GM21825 (cell line): ENCODE results near the gene GSC2.

Experiments used
- ATAC-seq: cut with Tn5 transposase; IDR thresholded peaks from one replicate; pipeline ENCODE4 v1.9.1; 2021; ENCODE audit warnings: mild to moderate bottlenecking, moderate library complexity; ENCODE audit not compliant: unreplicated experiment

GSC2 gene

DNA sequence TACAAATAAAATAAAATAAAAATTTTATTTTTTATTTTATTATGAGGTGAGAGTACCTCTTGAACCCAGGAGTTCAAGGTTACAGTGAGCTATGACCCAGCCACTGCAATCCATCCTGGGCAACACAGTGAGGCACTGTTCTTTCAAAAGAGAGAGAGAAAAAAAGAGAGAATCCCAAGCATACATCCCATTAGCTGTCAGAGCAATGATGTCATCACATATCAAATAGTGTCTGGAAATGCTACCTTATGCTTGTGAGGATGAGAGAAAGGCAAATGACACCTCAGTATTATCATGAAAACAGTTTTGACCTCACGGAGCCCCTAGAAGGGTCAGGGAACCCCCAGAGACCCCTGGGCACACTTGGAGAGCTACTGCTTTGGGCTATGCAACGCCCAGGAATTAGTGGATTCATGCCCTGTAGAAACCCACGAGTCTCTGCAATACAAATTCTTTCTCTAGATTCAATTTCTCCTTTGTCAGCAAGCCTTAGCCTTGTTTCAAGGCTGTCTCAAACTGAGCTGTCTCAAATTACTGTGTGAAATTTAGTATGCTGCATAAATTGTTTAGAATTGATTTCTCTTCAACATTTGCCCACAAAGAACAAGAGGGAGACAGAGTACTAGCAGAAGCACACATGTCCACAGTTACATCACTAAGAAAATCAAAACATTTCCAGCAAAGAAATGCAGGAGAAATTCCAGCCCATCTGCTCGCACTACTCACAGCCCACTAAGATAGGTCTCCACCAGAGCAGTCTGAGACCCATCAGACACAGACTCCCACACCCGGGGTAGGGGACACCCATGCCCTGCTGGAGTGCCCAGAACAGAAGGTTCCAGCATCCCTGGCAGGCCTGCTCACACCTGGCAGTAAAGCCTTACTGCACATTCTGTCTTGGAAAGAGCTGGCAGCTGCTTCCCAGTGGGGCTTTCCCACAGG is 45.9 kb downstream of the GSC2 start:
- no peak for ATAC-seq

DNA sequence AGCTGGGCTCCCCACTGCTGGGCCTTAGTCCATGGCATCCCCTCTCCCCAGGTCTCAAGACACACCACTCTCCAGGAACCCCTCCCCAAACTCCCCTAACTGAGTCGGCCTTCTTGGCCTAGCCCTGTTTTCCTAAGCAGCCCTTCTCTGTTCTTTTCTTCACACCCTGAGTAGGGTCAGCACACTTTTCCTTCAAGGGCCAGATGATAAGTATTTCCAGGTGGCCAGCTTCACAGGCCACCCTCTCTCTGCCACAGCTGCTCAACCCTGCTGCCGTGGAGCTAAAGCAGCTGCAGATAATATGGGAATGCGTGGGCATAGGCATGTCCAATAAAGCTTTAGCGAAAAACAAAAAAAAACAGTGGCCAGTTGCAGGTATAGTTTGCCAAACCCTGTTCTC is 51.9 kb downstream of the GSC2 start:
- no peak for ATAC-seq

DNA sequence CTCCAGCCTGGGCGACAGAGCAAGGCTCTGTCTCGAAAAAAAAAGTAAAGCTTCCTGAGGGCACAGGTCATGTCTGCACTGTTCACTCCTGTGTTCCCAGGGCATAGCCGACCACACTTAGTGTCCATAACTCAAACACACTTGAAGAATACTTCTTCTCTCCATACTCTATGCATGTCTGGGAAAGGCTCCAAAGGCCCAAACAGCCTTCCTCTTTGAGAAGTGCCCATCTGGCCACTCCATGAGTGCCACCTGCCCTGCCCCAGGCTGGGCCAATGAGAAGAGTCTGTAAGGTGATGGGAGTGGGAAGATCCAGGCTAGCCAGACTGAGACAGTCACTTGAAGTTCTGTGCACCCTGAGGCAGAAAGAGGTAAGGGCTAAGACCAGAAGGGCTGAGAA is 52.6 kb downstream of the GSC2 start:
- no peak for ATAC-seq
